Gastrocnemius medialis (tissue), 4 donors: ENCODE data around the gene CENPO.

Experiments used
- POLR2A ChIP-seq, 2 donors: fragments of 450-650 bp; IDR thresholded peaks; one replicate each; pipeline ENCODE4 v1.6.1; 2017; ENCODE audit warnings: antibody characterized with exemption in 2 of 2, mild to moderate bottlenecking in 2 of 2, moderate library complexity in 2 of 2
- TF ChIP-seq, protein P1 (sequence below), 5 experiments: fragments of 450-650 bp in 3 of 5; fragments of 200-600 bp in 2 of 5; sonication (generic) in 2 of 5; IDR thresholded peaks in 4 of 5; conservative IDR thresholded peaks in 1 of 5; 1 replicate in 4 of 5; 2 replicates in 1 of 5; pipeline ENCODE4 v1.5.1; 2016 to 2019; ENCODE audit warnings: antibody characterized with exemption in 5 of 5, mild to moderate bottlenecking in 3 of 5, moderate library complexity in 3 of 5

DNA sequence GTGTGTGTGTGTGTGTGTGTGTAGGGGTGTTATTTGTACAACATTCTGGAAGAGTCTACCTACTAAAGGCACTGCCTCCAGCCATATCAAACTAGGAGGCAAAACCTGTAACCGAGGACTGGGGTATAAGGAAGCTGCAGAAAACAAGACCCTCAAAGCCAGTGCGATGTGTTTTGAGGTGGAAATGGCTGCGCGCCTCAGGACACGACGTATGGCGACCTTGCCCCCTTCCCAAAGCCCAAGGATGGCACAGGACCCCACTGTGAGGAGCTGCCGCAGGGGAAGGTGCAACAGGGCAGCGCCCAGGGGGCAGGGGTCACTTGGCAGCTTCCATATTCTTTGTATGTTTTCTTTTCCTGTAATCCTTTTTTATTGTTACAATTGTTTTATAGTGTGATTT lies 59.8 kb downstream of the CENPO start:
- TF ChIP-seq, protein P1, sequence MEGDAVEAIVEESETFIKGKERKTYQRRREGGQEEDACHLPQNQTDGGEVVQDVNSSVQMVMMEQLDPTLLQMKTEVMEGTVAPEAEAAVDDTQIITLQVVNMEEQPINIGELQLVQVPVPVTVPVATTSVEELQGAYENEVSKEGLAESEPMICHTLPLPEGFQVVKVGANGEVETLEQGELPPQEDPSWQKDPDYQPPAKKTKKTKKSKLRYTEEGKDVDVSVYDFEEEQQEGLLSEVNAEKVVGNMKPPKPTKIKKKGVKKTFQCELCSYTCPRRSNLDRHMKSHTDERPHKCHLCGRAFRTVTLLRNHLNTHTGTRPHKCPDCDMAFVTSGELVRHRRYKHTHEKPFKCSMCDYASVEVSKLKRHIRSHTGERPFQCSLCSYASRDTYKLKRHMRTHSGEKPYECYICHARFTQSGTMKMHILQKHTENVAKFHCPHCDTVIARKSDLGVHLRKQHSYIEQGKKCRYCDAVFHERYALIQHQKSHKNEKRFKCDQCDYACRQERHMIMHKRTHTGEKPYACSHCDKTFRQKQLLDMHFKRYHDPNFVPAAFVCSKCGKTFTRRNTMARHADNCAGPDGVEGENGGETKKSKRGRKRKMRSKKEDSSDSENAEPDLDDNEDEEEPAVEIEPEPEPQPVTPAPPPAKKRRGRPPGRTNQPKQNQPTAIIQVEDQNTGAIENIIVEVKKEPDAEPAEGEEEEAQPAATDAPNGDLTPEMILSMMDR (IDR thresholded peaks at IDR 0.05 in 4 of 5, conservative IDR thresholded peaks at IDR 0.05 in 1 of 5): no peak
- no peak for TF ChIP-seq POLR2A (IDR thresholded peaks at IDR 0.05)
